Mesenchymal stem cell (in vitro differentiated cells and primary cell): ENCODE results near the gene NOXO1.

Experiments
- DNase-seq: peaks from one replicate; pipeline ENCODE4 v3.0.0-alpha.2; 2013
- H2AFZ ChIP-seq: one replicate; pipeline ENCODE4 v1.6.1; 2013; ENCODE audit warnings: low read depth, mild to moderate bottlenecking, control low read depth, inconsistent platforms, low read length, moderate library complexity
- H2AK5ac ChIP-seq: 2 replicates; pipeline ENCODE4 v1.6.1; 2013; ENCODE audit warnings: low read length, moderate library complexity, mild to moderate bottlenecking, inconsistent platforms; ENCODE audit not compliant: severe bottlenecking
- H2BK120ac ChIP-seq: one replicate; pipeline ENCODE4 v1.6.1; 2013; ENCODE audit warnings: low read depth, mild to moderate bottlenecking, inconsistent platforms, low read length, moderate library complexity
- H2BK12ac ChIP-seq, 2 experiments: one replicate each; pipeline ENCODE4 v1.6.1; 2013; ENCODE audit warnings: inconsistent platforms in 2 of 2, low read length in 2 of 2, mild to moderate bottlenecking in 2 of 2, moderate library complexity in 2 of 2, control low read depth in 1 of 2
- H2BK15ac ChIP-seq: one replicate; pipeline ENCODE4 v1.6.1; 2013; ENCODE audit warnings: mild to moderate bottlenecking, low read depth, inconsistent platforms; ENCODE audit not compliant: poor library complexity, severe bottlenecking
- H2BK5ac ChIP-seq: 2 replicates; pipeline ENCODE4 v1.6.1; 2013; ENCODE audit warnings: low read depth, mild to moderate bottlenecking, low read length, control low read depth, inconsistent platforms; ENCODE audit not compliant: poor library complexity, severe bottlenecking
- H3K14ac ChIP-seq, 2 experiments: one replicate each; pipeline ENCODE4 v1.6.1; 2013; ENCODE audit warnings: inconsistent platforms in 2 of 2, low read length in 2 of 2, control low read depth in 1 of 2, mild to moderate bottlenecking in 1 of 2, moderate library complexity in 1 of 2
- H3K18ac ChIP-seq, 2 experiments: one replicate each; pipeline ENCODE4 v1.6.1; 2013; ENCODE audit warnings: inconsistent platforms in 2 of 2, low read length in 2 of 2, control low read depth in 1 of 2, low read depth in 1 of 2, mild to moderate bottlenecking in 1 of 2
- H3K23ac ChIP-seq, 2 experiments: one replicate each; pipeline ENCODE4 v1.6.1; 2013; ENCODE audit warnings: inconsistent platforms in 2 of 2, low read length in 2 of 2, mild to moderate bottlenecking in 2 of 2, moderate library complexity in 2 of 2, control low read depth in 1 of 2
- H3K27ac ChIP-seq: 2 replicates; pipeline ENCODE4 v1.5.1; 2013; ENCODE audit warnings: mild to moderate bottlenecking, moderate library complexity, low read length, control low read depth, inconsistent platforms; ENCODE audit not compliant: poor library complexity, severe bottlenecking
- H3K27me3 ChIP-seq, 2 experiments: 2 replicates each; pipeline versions ENCODE4 v1.6.1 to v1.7.0; 2013; ENCODE audit warnings: low read length in 2 of 2, mild to moderate bottlenecking in 2 of 2, moderate library complexity in 2 of 2, control low read depth in 1 of 2, inconsistent platforms in 1 of 2; ENCODE audit not compliant: control insufficient read depth in 1 of 2, insufficient read depth in 1 of 2
- H3K36me3 ChIP-seq, 2 experiments: 2 replicates each; pipeline versions ENCODE4 v1.6.1 to v1.7.0; 2013; ENCODE audit warnings: low read length in 2 of 2, control low read depth in 1 of 2, inconsistent platforms in 1 of 2, low read depth in 1 of 2, mild to moderate bottlenecking in 1 of 2; ENCODE audit not compliant: insufficient read depth in 2 of 2, control insufficient read depth in 1 of 2
- H3K4ac ChIP-seq, 2 experiments: one replicate each; pipeline ENCODE4 v1.6.1; 2013; ENCODE audit warnings: inconsistent platforms in 2 of 2, low read length in 2 of 2, mild to moderate bottlenecking in 2 of 2, moderate library complexity in 2 of 2, control low read depth in 1 of 2, low read depth in 1 of 2
- H3K4me1 ChIP-seq: 2 replicates; pipeline ENCODE4 v1.6.1; 2013; ENCODE audit warnings: low read depth, low read length, control low read depth; ENCODE audit not compliant: control insufficient read depth, insufficient read depth
- H3K4me2 ChIP-seq: 2 replicates; pipeline ENCODE4 v1.6.1; 2013; ENCODE audit warnings: low read length, mild to moderate bottlenecking, inconsistent platforms; ENCODE audit not compliant: poor library complexity, severe bottlenecking
- H3K4me3 ChIP-seq, 2 experiments: 2 replicates each; pipeline versions ENCODE4 v1.5.1 to v1.7.0; 2013; ENCODE audit warnings: low read length in 2 of 2, mild to moderate bottlenecking in 2 of 2, control low read depth in 1 of 2, low read depth in 1 of 2; ENCODE audit not compliant: insufficient read depth in 1 of 2
- H3K79me1 ChIP-seq: replicated peaks from 2 replicates; pipeline ENCODE4 v1.6.1; 2013; ENCODE audit warnings: mild to moderate bottlenecking, control low read depth, low read length, inconsistent platforms; ENCODE audit not compliant: poor library complexity, severe bottlenecking
- H3K9ac ChIP-seq: 2 replicates; pipeline ENCODE4 v1.7.0; 2013; ENCODE audit warnings: mild to moderate bottlenecking, low read length, moderate library complexity
- H3K9me3 ChIP-seq: 2 replicates; pipeline ENCODE4 v1.7.0; 2013; ENCODE audit warnings: mild to moderate bottlenecking, low read length; ENCODE audit not compliant: control insufficient read depth
- H4K8ac ChIP-seq: one replicate; pipeline ENCODE4 v1.6.1; 2013; ENCODE audit warnings: inconsistent platforms, mild to moderate bottlenecking, low read length, moderate library complexity
- H4K91ac ChIP-seq: one replicate; pipeline ENCODE4 v1.6.1; 2013; ENCODE audit warnings: mild to moderate bottlenecking, low read length, inconsistent platforms
- WGBS: methylation state at CpG from one replicate; pipeline ENCODE4 v1.1.7; 2013; ENCODE audit warnings: mixed read lengths; 5-methylcytosine and 5-hydroxymethylcytosine counted together

The NOXO1 gene

GRCh38 chr16:2025878-2026460 is 44.7 kb upstream of the NOXO1 start:
- Histone ChIP-seq H3K27me3 (peaks cover under 1 to 21% of the 10 kb centered on the region in 2 experiments), H3K4me1 (peaks cover 59% of the 10 kb centered on the region), H4K91ac (peak overlapping the region; percentile 63), H2AFZ (no peak overlapping the region), H3K14ac (no peak overlapping the region), H3K18ac (peak overlapping the region; percentile 16 to 79), H3K79me1 (peaks cover 4% of the 10 kb centered on the region), H2BK5ac (no peak overlapping the region), H3K9ac (peak overlapping the region; percentile 38), H3K4me3 (peak overlapping the region in 1 of 2 experiments; percentile 47), H3K36me3 (peaks cover 0 to 21% of the 10 kb centered on the region in 2 experiments), H2BK120ac (peak overlapping the region; percentile 61), H3K4ac (peak overlapping the region; percentile 2 to 66), H4K8ac (peak overlapping the region; percentile 29), H3K27ac (no peak overlapping the region), H2BK15ac (peak overlapping the region; percentile 60), H3K23ac (peak overlapping the region in 1 of 2 experiments; percentile 47), H3K9me3 (no peaks in the 10 kb centered on the region), H3K4me2 (peak overlapping the region; percentile 41), H2BK12ac (peak overlapping the region; percentile 38 to 84), H2AK5ac (peak overlapping the region; percentile 58)
- 90% methylated on average over 16 of the region's 16 CpGs for WGBS
- no peak for DNase-seq

- H3K14ac ChIP-seq = peak overlapping the region in 1 of 2 experiments; percentile 14
- H4K8ac ChIP-seq = no peak overlapping the region
- H2BK120ac ChIP-seq = no peak overlapping the region
- no peak overlapping the region for H2BK15ac ChIP-seq
- 97% methylated on average over 14 of the region's 14 CpGs for WGBS
- H3K4me2 ChIP-seq = no peak overlapping the region
- peak overlapping the region in 1 of 2 experiments; percentile 17 for H3K23ac ChIP-seq
- no peak overlapping the region for H2AK5ac ChIP-seq
- H2AFZ ChIP-seq = no peak overlapping the region
- H3K9ac ChIP-seq = no peak overlapping the region
- H3K4me1 ChIP-seq = peaks cover 59% of the 10 kb centered on the region
- no peak overlapping the region for H4K91ac ChIP-seq
- H3K27me3 ChIP-seq = peaks cover 8 to 29% of the 10 kb centered on the region in 2 experiments
- no peak overlapping the region for H3K18ac ChIP-seq
- no peak for DNase-seq
- H3K9me3 ChIP-seq = no peaks in the 10 kb centered on the region
- peaks cover 3% of the 10 kb centered on the region for H3K79me1 ChIP-seq
- no peak overlapping the region for H2BK5ac ChIP-seq
- no peak overlapping the region for H3K4me3 ChIP-seq
- H3K27ac ChIP-seq = no peak overlapping the region
- H3K36me3 ChIP-seq = peaks cover 0 to 16% of the 10 kb centered on the region in 2 experiments
- H3K4ac ChIP-seq = no peak overlapping the region
- H2BK12ac ChIP-seq = peak overlapping the region in 1 of 2 experiments; percentile 84
Observed at GRCh38 chr16:2025251-2025650, 44.0 kb upstream of the NOXO1 start.

GRCh38 chr16:2024032-2024420 is 42.8 kb upstream of the NOXO1 start:
- Histone ChIP-seq H2AFZ (no peak overlapping the region), H3K4me3 (peak overlapping the region in 1 of 2 experiments; percentile 4), H4K91ac (peak overlapping the region; percentile 96), H3K23ac (no peak overlapping the region), H3K4me1 (peaks cover 60% of the 10 kb centered on the region), H3K4ac (peak overlapping the region; percentile 62 to 90), H2BK15ac (peak overlapping the region; percentile 94), H3K9me3 (no peaks in the 10 kb centered on the region), H2BK5ac (no peak overlapping the region), H4K8ac (peak overlapping the region; percentile 89), H3K18ac (peak overlapping the region; percentile 60 to 93), H3K27ac (no peak overlapping the region), H3K36me3 (peaks cover 0 to 4% of the 10 kb centered on the region in 2 experiments), H2BK12ac (peak overlapping the region; percentile 85 to 90), H3K79me1 (no peaks in the 10 kb centered on the region), H2BK120ac (peak overlapping the region; percentile 81), H3K9ac (no peak overlapping the region), H2AK5ac (peak overlapping the region; percentile 92), H3K14ac (no peak overlapping the region), H3K27me3 (peaks cover 16 to 40% of the 10 kb centered on the region in 2 experiments), H3K4me2 (no peak overlapping the region)
- 91% methylated on average over 12 of the region's 12 CpGs for WGBS
- no peak for DNase-seq

- peak; percentile 90 for DNase-seq
- peak overlapping the region; percentile 94 for H2BK15ac ChIP-seq
- peak overlapping the region; percentile 21 to 73 for H3K4me3 ChIP-seq
- peaks cover 19 to 43% of the 10 kb centered on the region in 2 experiments for H3K27me3 ChIP-seq
- no peaks in the 10 kb centered on the region for H3K79me1 ChIP-seq
- H2BK12ac ChIP-seq = peak overlapping the region; percentile 79 to 85
- H3K4ac ChIP-seq = peak overlapping the region; percentile 80 to 90
- H3K36me3 ChIP-seq = no peaks in the 10 kb centered on the region
- peak overlapping the region; percentile 91 for H4K8ac ChIP-seq
- H3K4me1 ChIP-seq = peaks cover 53% of the 10 kb centered on the region
- peak overlapping the region; percentile 46 for H2BK5ac ChIP-seq
- peak overlapping the region; percentile 52 for H3K9ac ChIP-seq
- H4K91ac ChIP-seq = peak overlapping the region; percentile 96
- peak overlapping the region; percentile 93 to 94 for H3K18ac ChIP-seq
- WGBS = 8% methylated on average over 48 of the region's 53 CpGs
- H3K4me2 ChIP-seq = peak overlapping the region; percentile 85
- H3K14ac ChIP-seq = peak overlapping the region in 1 of 2 experiments; percentile 75
- peak overlapping the region; percentile 68 for H3K27ac ChIP-seq
- H2AFZ ChIP-seq = peak overlapping the region; percentile 76
- H3K9me3 ChIP-seq = no peaks in the 10 kb centered on the region
- H2AK5ac ChIP-seq = peak overlapping the region; percentile 92
- H2BK120ac ChIP-seq = peak overlapping the region; percentile 81
- no peak overlapping the region for H3K23ac ChIP-seq
Observed at GRCh38 chr16:2023092-2024031, 42.1 kb upstream of the NOXO1 start.
